Tibial artery (tissue), 4 donors: Measurements from ENCODE around the gene PFN3.

Source experiments
- DNase-seq, 2 donors: peaks; one replicate each; pipeline ENCODE4 v3.0.0-alpha.2; 2019
- H3K27ac ChIP-seq, 2 donors: fragments of 200-600 bp; sonication (generic) in 1 of 2; 1 replicate in 1 of 2; 2 replicates in 1 of 2; pipeline ENCODE4 v1.5.1; 2018 to 2019; ENCODE audit warnings: mild to moderate bottlenecking in 1 of 2
- H3K27me3 ChIP-seq, 2 donors: fragments of 200-600 bp; sonication (generic) in 1 of 2; one replicate each; pipeline versions ENCODE4 v1.5.1 to v1.6.0; 2016 to 2019
- H3K36me3 ChIP-seq, 3 donors: fragments of 200-600 bp; sonication (generic) in 2 of 3; one replicate each; pipeline ENCODE4 v1.5.1; 2016 to 2019; ENCODE audit warnings: mild to moderate bottlenecking in 2 of 3
- H3K4me1 ChIP-seq, 4 donors: fragments of 200-600 bp; sonication (generic) in 2 of 4; 1 replicate in 3 of 4; 2 replicates in 1 of 4; pipeline ENCODE4 v1.5.1; 2016 to 2019
- H3K4me3 ChIP-seq, 2 donors: fragments of 200-600 bp; sonication (generic) in 1 of 2; 1 replicate in 1 of 2; 2 replicates in 1 of 2; pipeline ENCODE4 v1.5.1; 2018 to 2019; ENCODE audit warnings: mild to moderate bottlenecking in 2 of 2
- H3K9me3 ChIP-seq, 3 donors: fragments of 200-600 bp; sonication (generic) in 1 of 3; one replicate each; pipeline ENCODE4 v1.5.1; 2016 to 2019
- intact Hi-C: fragments of 100-400 bp; cut with DNase I; formaldehyde crosslinking; loops from one replicate; pipeline ENCODE4 v1.15.0; 2023; ENCODE audit warnings: low total_unique reads
- TF ChIP-seq, protein P1 (sequence below), 2 experiments: fragments of 200-600 bp in 1 of 2; fragments of 450-650 bp in 1 of 2; IDR thresholded peaks; one replicate each; pipeline ENCODE4 v1.5.1; 2017 to 2019; ENCODE audit warnings: antibody characterized with exemption in 2 of 2, mild to moderate bottlenecking in 1 of 2, moderate library complexity in 1 of 2

Gene PFN3

DNA sequence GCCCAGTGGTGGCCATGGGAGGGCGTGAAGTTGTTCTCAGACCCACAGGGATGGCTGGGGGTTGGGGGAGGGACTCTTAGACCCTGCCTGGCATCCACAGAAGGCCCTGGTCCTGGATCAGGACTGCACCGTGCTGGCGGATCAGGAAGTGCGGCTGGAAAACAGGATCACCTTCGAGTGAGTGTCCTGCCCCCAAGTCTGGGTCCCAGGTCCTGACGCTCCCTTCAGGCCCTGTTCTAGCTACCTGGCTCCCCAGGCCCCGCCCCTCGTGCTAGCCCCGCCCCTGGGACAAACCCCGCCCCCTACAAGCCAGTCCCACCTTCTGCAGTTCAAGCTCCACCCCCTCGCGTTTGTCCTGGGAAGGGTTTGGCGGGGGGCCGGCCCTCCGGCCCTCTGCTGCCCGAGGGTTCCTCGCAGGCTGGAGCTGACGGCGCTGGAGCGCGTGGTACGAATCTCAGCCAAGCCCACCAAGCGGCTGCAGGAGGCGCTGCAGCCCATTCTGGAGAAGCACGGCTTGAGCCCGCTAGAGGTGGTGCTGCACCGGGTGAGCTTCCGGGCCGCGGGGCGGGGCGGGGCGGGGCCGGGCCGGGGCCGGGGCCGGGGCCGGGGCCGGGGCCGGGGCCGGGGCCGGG, 29.9 kb downstream of the PFN3 start:
- peaks cover 0 to 6% (median 0%) of the 10 kb centered on the region in 3 donors for H3K36me3 ChIP-seq
- H3K9me3 ChIP-seq, result no peaks in the 10 kb centered on the region
- peak overlapping the region; percentile 43 to 44 for H3K4me3 ChIP-seq
- intact Hi-C loops, result no loop called here
- DNase-seq, result peak; percentile 57 to 88
- H3K4me1 ChIP-seq, result peaks cover 0 to 35% (median 20%) of the 10 kb centered on the region in 4 donors
- peaks cover 0 to 16% of the 10 kb centered on the region in 2 donors for H3K27me3 ChIP-seq
- TF ChIP-seq, protein P1, sequence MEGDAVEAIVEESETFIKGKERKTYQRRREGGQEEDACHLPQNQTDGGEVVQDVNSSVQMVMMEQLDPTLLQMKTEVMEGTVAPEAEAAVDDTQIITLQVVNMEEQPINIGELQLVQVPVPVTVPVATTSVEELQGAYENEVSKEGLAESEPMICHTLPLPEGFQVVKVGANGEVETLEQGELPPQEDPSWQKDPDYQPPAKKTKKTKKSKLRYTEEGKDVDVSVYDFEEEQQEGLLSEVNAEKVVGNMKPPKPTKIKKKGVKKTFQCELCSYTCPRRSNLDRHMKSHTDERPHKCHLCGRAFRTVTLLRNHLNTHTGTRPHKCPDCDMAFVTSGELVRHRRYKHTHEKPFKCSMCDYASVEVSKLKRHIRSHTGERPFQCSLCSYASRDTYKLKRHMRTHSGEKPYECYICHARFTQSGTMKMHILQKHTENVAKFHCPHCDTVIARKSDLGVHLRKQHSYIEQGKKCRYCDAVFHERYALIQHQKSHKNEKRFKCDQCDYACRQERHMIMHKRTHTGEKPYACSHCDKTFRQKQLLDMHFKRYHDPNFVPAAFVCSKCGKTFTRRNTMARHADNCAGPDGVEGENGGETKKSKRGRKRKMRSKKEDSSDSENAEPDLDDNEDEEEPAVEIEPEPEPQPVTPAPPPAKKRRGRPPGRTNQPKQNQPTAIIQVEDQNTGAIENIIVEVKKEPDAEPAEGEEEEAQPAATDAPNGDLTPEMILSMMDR (IDR thresholded peaks at IDR 0.05), result peak; percentile 24 to 40
- no peak overlapping the region for H3K27ac ChIP-seq

DNA sequence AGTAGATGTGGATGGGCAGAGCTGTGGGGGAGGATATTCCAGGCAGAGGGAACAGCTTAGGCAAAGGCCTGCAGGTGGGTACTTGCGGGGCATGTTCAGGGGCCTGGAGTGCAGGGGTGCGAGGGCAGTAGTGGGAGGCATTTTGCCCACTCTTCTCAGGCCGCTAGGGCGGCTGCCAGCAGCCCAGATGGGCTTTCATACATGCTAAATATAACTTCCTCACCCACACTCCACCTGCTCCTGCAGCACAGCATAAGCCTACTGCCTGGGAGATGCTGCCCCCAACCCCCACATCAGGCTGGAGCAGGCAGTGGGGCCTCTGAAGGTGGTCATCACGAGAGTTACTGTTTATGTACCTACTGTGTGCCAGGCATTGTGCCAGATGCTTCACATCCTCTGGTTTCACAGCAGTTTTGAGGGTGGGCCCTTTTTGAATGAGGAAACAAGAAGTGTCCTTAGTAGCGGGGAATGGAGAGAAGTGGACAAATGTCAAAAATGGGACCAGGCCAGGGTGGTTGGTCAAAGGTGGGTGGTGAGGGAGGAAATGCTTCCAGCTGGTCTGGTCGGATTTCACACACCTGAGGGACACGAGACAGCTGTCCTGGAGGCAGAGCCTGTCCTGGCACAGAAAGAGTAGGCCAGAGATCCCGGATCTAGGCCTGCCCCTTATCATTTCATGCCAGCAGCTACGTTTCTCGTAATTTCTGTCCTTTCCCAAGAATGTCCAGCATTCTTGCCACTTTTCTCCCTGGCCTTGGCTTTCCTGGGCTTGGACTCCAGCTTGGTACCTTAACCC, 30.6 kb downstream of the PFN3 start:
- no peak overlapping the region for H3K4me3 ChIP-seq
- no peaks in the 10 kb centered on the region for H3K9me3 ChIP-seq
- H3K4me1 ChIP-seq, result peaks cover 0 to 35% (median 20%) of the 10 kb centered on the region in 4 donors
- TF ChIP-seq, protein P1 (IDR thresholded peaks at IDR 0.05), result no peak
- H3K27ac ChIP-seq, result no peak overlapping the region
- H3K27me3 ChIP-seq, result peaks cover 0 to 16% of the 10 kb centered on the region in 2 donors
- intact Hi-C loops, result no loop called here
- no peak for DNase-seq
- H3K36me3 ChIP-seq, result peaks cover 0 to 6% (median 0%) of the 10 kb centered on the region in 3 donors

DNA sequence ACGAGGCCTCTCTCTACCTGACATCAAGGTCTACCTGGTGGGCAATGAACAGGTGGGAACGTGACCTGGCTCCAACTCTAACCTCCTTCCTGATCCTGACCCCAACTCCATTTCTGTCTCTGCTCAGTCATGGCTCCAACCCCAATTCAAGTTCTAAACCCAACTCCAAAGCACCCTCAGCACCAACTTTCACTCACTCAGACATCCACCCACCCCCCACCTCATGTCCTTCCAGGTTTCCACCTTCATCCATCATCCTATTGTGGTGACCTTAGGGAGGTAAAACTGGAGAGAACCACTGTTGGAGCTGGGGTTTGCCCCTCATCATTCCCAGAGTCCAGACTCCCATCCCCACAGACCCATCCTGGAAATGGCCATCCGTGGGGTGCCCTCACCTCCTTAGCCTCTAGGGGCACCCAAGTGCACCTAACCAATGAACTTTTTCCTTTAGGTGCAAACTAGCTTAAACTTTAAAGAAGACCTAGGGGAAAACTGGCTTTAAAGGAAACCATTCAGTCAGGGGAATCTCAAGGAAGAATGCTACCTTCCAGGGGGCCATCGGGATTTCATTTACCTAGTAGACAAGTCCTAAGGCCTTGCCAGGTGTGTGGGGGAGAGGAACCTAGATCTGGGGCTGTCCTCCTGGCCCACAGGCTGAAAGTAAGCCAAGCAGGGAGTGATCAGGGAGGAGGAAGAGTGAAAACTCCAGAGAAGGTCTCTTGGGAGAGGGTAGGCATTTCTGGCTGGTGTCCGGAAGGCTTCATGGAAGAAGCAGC, 31.4 kb downstream of the PFN3 start:
- H3K4me3 ChIP-seq, result no peak overlapping the region
- intact Hi-C loops, result no loop called here
- H3K4me1 ChIP-seq, result peaks cover 0 to 35% (median 20%) of the 10 kb centered on the region in 4 donors
- TF ChIP-seq, protein P1 (IDR thresholded peaks at IDR 0.05), result peak in 1 of 2 experiments; percentile 42
- peaks cover 0 to 6% (median 0%) of the 10 kb centered on the region in 3 donors for H3K36me3 ChIP-seq
- no peaks in the 10 kb centered on the region for H3K9me3 ChIP-seq
- DNase-seq, result no peak
- no peak overlapping the region for H3K27ac ChIP-seq
- peaks cover 0 to 15% of the 10 kb centered on the region in 2 donors for H3K27me3 ChIP-seq

DNA sequence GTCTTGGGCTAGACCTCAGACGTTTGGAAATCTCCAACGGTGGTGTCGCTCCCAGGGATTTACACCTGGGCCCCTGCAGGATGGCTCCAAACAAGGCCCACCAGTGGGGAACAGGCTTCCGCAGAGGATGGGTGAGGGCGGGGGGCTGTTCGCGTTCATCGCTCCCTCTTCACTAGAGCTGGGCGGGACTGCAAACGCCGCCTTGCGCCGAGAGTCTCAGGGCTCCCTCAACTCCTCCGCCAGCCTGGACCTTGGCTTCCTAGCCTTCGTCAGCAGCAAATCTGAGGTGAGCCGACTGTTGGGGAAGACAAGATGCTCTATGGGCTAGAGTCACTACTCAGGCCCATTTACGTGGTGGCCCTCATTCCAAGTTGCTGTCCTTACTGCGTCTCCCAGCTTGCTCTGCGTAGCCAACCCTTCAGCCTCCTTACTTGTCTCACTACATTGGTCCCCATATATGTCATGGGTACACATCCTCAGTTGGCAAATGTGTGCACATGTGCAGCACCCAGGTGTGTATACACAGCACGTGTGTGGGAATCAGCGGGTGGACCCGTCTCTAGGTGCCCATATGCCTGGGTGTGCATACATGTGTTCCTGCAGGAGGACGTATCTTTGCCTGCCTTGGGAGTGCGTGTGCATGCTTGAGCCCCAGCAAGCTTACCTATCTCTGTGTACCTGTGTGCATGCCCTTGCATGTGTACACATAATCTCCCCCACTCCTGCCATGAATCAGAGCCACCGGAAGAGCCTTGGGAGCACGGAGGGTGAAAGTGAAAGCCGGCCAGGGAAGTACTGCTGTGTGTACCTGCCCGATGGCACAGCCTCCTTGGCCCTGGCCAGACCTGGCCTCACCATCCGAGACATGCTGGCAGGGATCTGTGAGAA, 32.2 kb downstream of the PFN3 start:
- no peaks in the 10 kb centered on the region for H3K9me3 ChIP-seq
- DNase-seq, result no peak
- TF ChIP-seq, protein P1 (IDR thresholded peaks at IDR 0.05), result no peak
- peak overlapping the region in 1 of 2 donors; percentile 68 for H3K4me3 ChIP-seq
- intact Hi-C loops, result no loop called here
- peaks cover 0 to 41% (median 27%) of the 10 kb centered on the region in 4 donors for H3K4me1 ChIP-seq
- H3K27ac ChIP-seq, result no peak overlapping the region
- peaks cover 0 to 6% of the 10 kb centered on the region in 2 donors for H3K27me3 ChIP-seq
- peaks cover 0 to 6% (median 0%) of the 10 kb centered on the region in 3 donors for H3K36me3 ChIP-seq
